K562 (cell line): Measurements from ENCODE around the gene ATP5ME. TPM values are rescaled to one million over a fixed set of nuclear protein-coding genes. Genes with fewer than 3 reads are reported as not detected.

Source experiments
- ARID3A ChIP-seq: IDR thresholded peaks from 2 replicates; pipeline ENCODE4 v1.6.1; 2012; ENCODE audit warnings: low read depth, low read length, improper control_type of control experiment, borderline replicate concordance
- CBX3 ChIP-seq, 2 experiments: IDR thresholded peaks; 1 replicate in 1 of 2; 2 replicates in 1 of 2; pipeline ENCODE4 v1.6.1; 2012; ENCODE audit warnings: inconsistent platforms in 2 of 2, low read length in 2 of 2, borderline replicate concordance in 1 of 2, control low read depth in 1 of 2
- ELK1 ChIP-seq: sonication (generic); formaldehyde crosslinking; IDR thresholded peaks from 2 replicates; pipeline ENCODE4 v1.8.1; 2022; ENCODE audit warnings: missing genetic modification reagents
- GTF2F1 ChIP-seq: IDR thresholded peaks from 2 replicates; pipeline ENCODE4 v1.6.1; 2011; ENCODE audit warnings: low read depth, low read length, improper control_type of control experiment
- HINFP ChIP-seq: fragments of 450-650 bp; conservative IDR thresholded peaks from 2 replicates; pipeline ENCODE4 v1.6.1; 2016; ENCODE audit warnings: missing genetic modification characterization, low read depth, mild to moderate bottlenecking, control low read depth, missing compliant biosample characterization
- PKNOX1 ChIP-seq: fragments of 450-650 bp; IDR thresholded peaks from 2 replicates; pipeline ENCODE4 v1.6.1; 2016
- POLR3A ChIP-seq: IDR thresholded peaks from 2 replicates; pipeline ENCODE4 v1.6.1; 2011; ENCODE audit warnings: borderline replicate concordance, mild to moderate bottlenecking, moderate library complexity; ENCODE audit not compliant: insufficient read length, insufficient read depth; ENCODE audit errors: extremely low read depth
- RFX1 ChIP-seq: fragments of 450-650 bp; IDR thresholded peaks from 2 replicates; pipeline ENCODE4 v1.6.1; 2016; ENCODE audit warnings: mild to moderate bottlenecking, moderate library complexity
- SAP30 ChIP-seq: fragments of 200-600 bp; sonication (generic); IDR thresholded peaks from 2 replicates; pipeline ENCODE4 v1.6.1; 2012; ENCODE audit warnings: borderline replicate concordance, low read depth, mild to moderate bottlenecking, moderate library complexity, low read length, control low read depth, inconsistent platforms; ENCODE audit not compliant: insufficient read depth, poor library complexity, severe bottlenecking
- ZKSCAN8 ChIP-seq: fragments of 200-800 bp; sonication (Bioruptor generic); IDR thresholded peaks from 2 replicates; pipeline ENCODE4 v1.6.1; 2016; ENCODE audit warnings: missing genetic modification characterization, missing compliant biosample characterization
- ZNF12 ChIP-seq: sonication (generic); formaldehyde crosslinking; IDR thresholded peaks from 2 replicates; pipeline ENCODE4 v1.4.0; 2020; ENCODE audit warnings: mild to moderate bottlenecking, missing genetic modification reagents
- ZNF165 ChIP-seq: fragments of 250-450 bp; sonication (Bioruptor Pico); IDR thresholded peaks from 2 replicates; pipeline ENCODE4 v1.4.0; 2020; ENCODE audit warnings: borderline replicate concordance
- ZNF253 ChIP-seq: fragments of 250-450 bp; sonication (Bioruptor Pico); conservative IDR thresholded peaks from 2 replicates; pipeline ENCODE4 v1.6.1; 2021; ENCODE audit warnings: mild to moderate bottlenecking
- ZNF277 ChIP-seq: fragments of 250-450 bp; sonication (Bioruptor Pico); IDR thresholded peaks from 2 replicates; pipeline ENCODE4 v1.8.0; 2022; ENCODE audit warnings: inconsistent platforms, mild to moderate bottlenecking, moderate library complexity, borderline replicate concordance
- ZNF347 ChIP-seq: fragments of 450-650 bp; formaldehyde crosslinking; IDR thresholded peaks from 2 replicates; pipeline ENCODE4 v1.4.0; 2020; ENCODE audit warnings: low read depth, mild to moderate bottlenecking, moderate library complexity
- ZNF699 ChIP-seq: fragments of 250-450 bp; sonication (Bioruptor Pico); IDR thresholded peaks from 2 replicates; pipeline ENCODE4 v1.8.0; 2021; ENCODE audit warnings: mild to moderate bottlenecking, moderate library complexity; ENCODE audit not compliant: insufficient replicate concordance
- polyA plus RNA-seq, 8 experiments: library from polyadenylated mRNA; depleted of rRNA in 4 of 8; stranded (reverse) in 5 of 8; unstranded in 3 of 8; fragments of >200 nt; fragmentation: Nextera tagmentation in 2 of 8; fragmentation: Illumina TruSeq in 1 of 8; extraction: Ambion mirVana in 2 of 8; extraction: Trizol in 1 of 8; gene quantifications; 2 replicates each; pipeline versions ENCODE4 v1.2.1 to v1.2.3, GENCODE V29; 2011 to 2014; ENCODE audit warnings: inconsistent platforms in 1 of 8, missing spikeins in 1 of 8
- total RNA-seq, 7 experiments: library from RNA; depleted of rRNA in 6 of 7; stranded (reverse); fragments of >200 nt in 6 of 7; fragmentation: Illumina TruSeq in 2 of 7; extraction: Trizol in 2 of 7; gene quantifications; 2 replicates each; pipeline versions ENCODE4 v1.2.1 to v1.2.3, GENCODE V29; 2011 to 2021; ENCODE audit warnings: low replicate concordance in 1 of 7

ATP5ME gene
- total and polyA plus RNA-seq, 9 of the 15 experiments (the other 6 are each of a cell fraction or from before 2014, with no cell fraction given): 509 to 2,480 (median 887) TPM

GRCh38 chr4:687048-687970, 13.2 kb upstream of the ATP5ME start (continued):
- TF ChIP-seq CBX3 (IDR thresholded peaks at IDR 0.05; ENCODE audit: borderline replicate concordance in 1 of 2, low read length in 2 of 2): peak in 1 of 2 experiments; percentile 20; a peak in 1 of 3 replicates
- TF ChIP-seq ZNF12 (CRISPR knock-in tag): peak; percentile 67; the same call in 1 of the 2 replicates
- TF ChIP-seq RFX1: no peak
- TF ChIP-seq GTF2F1: peak; percentile 76; the same call in 1 of the 2 replicates
- no peak for TF ChIP-seq SAP30
- no peak for TF ChIP-seq ZNF347 (CRISPR knock-in tag)
- peak; percentile 98 for TF ChIP-seq PKNOX1
- TF ChIP-seq ZNF165 (CRISPR knock-in tag): no peak
- TF ChIP-seq ZNF253 (CRISPR knock-in tag): no peak
- TF ChIP-seq ZNF699 (CRISPR knock-in tag): no peak
- TF ChIP-seq ZKSCAN8 (CRISPR knock-in tag): no peak
- no peak for TF ChIP-seq POLR3A
- TF ChIP-seq ZNF277 (CRISPR knock-in tag): no peak
- TF ChIP-seq ELK1 (CRISPR knock-in tag): no peak
- no peak for TF ChIP-seq ARID3A
- TF ChIP-seq HINFP: no peak
